Thymus (tissue), 11 donors: ENCODE results near the gene HPGD. TPM values are rescaled to one million over a fixed set of nuclear protein-coding genes. Genes with fewer than 3 reads are reported as not detected.

Experiments used
- DNase-seq, 9 donors: peaks; one replicate each; pipeline ENCODE4 v3.0.0-alpha.2; 2013; ENCODE audit warnings: low spot score in 9 of 9, low read depth in 6 of 9, missing footprints in 1 of 9
- H3K27ac ChIP-seq, 2 donors: one replicate each; pipeline ENCODE4 v1.5.1; 2013; ENCODE audit warnings: control low read depth in 1 of 2, low read depth in 1 of 2, low read length in 1 of 2, mild to moderate bottlenecking in 1 of 2, moderate library complexity in 1 of 2
- H3K27me3 ChIP-seq, 2 donors: one replicate each; pipeline ENCODE4 v1.5.1; 2013; ENCODE audit warnings: low read length in 1 of 2; ENCODE audit not compliant: control insufficient read depth in 2 of 2, insufficient read depth in 1 of 2
- H3K36me3 ChIP-seq, 2 donors: one replicate each; pipeline ENCODE4 v1.5.1; 2013; ENCODE audit warnings: low read length in 1 of 2, mild to moderate bottlenecking in 1 of 2, moderate library complexity in 1 of 2; ENCODE audit not compliant: control insufficient read depth in 2 of 2, insufficient read depth in 2 of 2
- H3K4me1 ChIP-seq, 2 donors: one replicate each; pipeline ENCODE4 v1.5.1; 2013; ENCODE audit warnings: low read length in 2 of 2; ENCODE audit not compliant: control insufficient read depth in 2 of 2, insufficient read depth in 2 of 2
- H3K4me3 ChIP-seq, 2 donors: one replicate each; pipeline ENCODE4 v1.5.1; 2013; ENCODE audit warnings: low read length in 2 of 2, control low read depth in 1 of 2, mild to moderate bottlenecking in 1 of 2
- H3K9me3 ChIP-seq, 2 donors: one replicate each; pipeline ENCODE4 v1.5.1; 2013; ENCODE audit warnings: low read length in 1 of 2, mild to moderate bottlenecking in 1 of 2; ENCODE audit not compliant: control insufficient read depth in 2 of 2, insufficient read depth in 1 of 2
- WGBS: extraction: QIAGEN DNeasy Blood & Tissue Kit; methylation state at CpG from one replicate; pipeline ENCODE4 v1.1.7; 2013; 5-methylcytosine and 5-hydroxymethylcytosine counted together
- polyA plus RNA-seq: library from polyadenylated mRNA; stranded (reverse); fragments of 200-250 nt; gene quantifications from one replicate; pipeline ENCODE4 v1.2.3, GENCODE V29; 2013
- total RNA-seq: library from RNA; stranded (reverse); fragments of 120-200 nt; gene quantifications from one replicate; pipeline ENCODE4 v1.2.4, GENCODE V29; 2013
- donor health status: healthy.

Gene HPGD
- total and polyA plus RNA-seq, 2 donors, result 24.7 to 51.6 TPM

DNA sequence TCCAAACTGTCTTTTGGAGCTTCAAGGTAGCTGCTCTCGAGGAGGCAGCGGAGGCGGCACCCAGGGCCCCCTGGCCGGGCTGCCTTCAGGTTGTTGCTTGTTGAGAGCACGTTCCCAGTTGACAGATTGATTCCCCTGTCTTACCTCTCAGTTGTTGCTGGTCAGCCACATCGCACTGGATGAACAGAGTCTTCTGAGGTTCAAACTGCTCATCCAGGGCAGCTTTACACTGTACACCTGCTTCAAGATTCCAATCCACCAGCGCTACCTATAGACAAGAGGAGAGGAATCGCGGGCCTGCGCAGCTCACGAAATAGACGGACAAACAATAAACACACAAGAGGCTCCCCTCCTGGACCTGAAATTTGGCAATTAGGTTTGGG is 497 bp downstream of the HPGD start:
- H3K27me3 ChIP-seq, result peaks cover 0 to 9% of the 10 kb centered on the region in 2 donors
- peak overlapping the region; percentile 59 to 83 for H3K4me3 ChIP-seq
- H3K27ac ChIP-seq, result peak overlapping the region; percentile 77 to 81
- no peaks in the 10 kb centered on the region for H3K36me3 ChIP-seq
- DNase-seq, result peak in 7 of 9 donors; percentile 30 to 76 (median 47)
- no peaks in the 10 kb centered on the region for H3K9me3 ChIP-seq
- H3K4me1 ChIP-seq, result peaks cover 4 to 15% of the 10 kb centered on the region in 2 donors
- 2% methylated on average over 12 of the region's 12 CpGs for whole genome bisulfite sequencing

GRCh38 chr4:174520660-174521059 is 1.6 kb downstream of the HPGD start:
- WGBS, result 41% methylated on average over 1 of the region's 1 CpG
- Histone ChIP-seq H3K27ac (no peak overlapping the region), H3K4me1 (peaks cover 4 to 15% of the 10 kb centered on the region in 2 donors), H3K9me3 (no peaks in the 10 kb centered on the region), H3K4me3 (no peak overlapping the region), H3K27me3 (peaks cover 0 to 9% of the 10 kb centered on the region in 2 donors), H3K36me3 (no peaks in the 10 kb centered on the region)
- peak in 1 of 9 donors; percentile 33 for DNase-seq

GRCh38 chr4:174517502-174518445 is 4.5 kb downstream of the HPGD start:
- Histone ChIP-seq H3K27me3 (peaks cover 0 to 7% of the 10 kb centered on the region in 2 donors), H3K9me3 (no peaks in the 10 kb centered on the region), H3K27ac (no peak overlapping the region), H3K4me3 (no peak overlapping the region), H3K36me3 (no peaks in the 10 kb centered on the region), H3K4me1 (peaks cover 0 to 6% of the 10 kb centered on the region in 2 donors)
- WGBS, result 91% methylated on average over 1 of the region's 1 CpG
- no peak for DNase-seq

- Histone ChIP-seq H3K4me1 (peaks cover 0 to 3% of the 10 kb centered on the region in 2 donors), H3K9me3 (no peaks in the 10 kb centered on the region), H3K4me3 (no peak overlapping the region), H3K36me3 (no peaks in the 10 kb centered on the region), H3K27ac (no peak overlapping the region), H3K27me3 (peaks cover 0 to 3% of the 10 kb centered on the region in 2 donors)
- 96% methylated on average over 1 of the region's 1 CpG for WGBS
- no peak for DNase-seq
Measured at GRCh38 chr4:174516794-174517193, 5.5 kb downstream of the HPGD start.

DNA sequence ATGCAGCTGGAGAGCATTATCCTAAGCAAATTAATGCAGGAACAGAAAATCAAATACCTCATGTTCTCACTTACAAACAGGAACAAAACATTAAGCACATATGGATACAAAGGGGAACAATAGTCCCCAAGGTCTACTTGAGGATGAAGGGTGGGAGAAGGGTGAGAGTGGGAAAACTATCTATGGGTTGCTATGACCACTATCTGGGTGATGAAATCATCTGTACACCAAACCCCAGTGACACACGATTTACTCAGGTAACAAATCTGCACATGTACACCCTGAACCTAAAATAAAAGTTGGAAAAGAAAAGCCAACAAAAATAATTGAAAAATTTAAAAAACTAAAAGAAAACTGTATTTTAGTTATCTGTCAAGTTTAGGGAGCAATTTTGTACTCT is 5.9 kb downstream of the HPGD start:
- H3K4me3 ChIP-seq, result no peak overlapping the region
- H3K9me3 ChIP-seq, result no peaks in the 10 kb centered on the region
- H3K4me1 ChIP-seq, result no peaks in the 10 kb centered on the region
- no peak overlapping the region for H3K27ac ChIP-seq
- no peak for DNase-seq
- no peaks in the 10 kb centered on the region for H3K27me3 ChIP-seq
- WGBS, result 95% methylated on average over 1 of the region's 1 CpG
- no peaks in the 10 kb centered on the region for H3K36me3 ChIP-seq

DNA sequence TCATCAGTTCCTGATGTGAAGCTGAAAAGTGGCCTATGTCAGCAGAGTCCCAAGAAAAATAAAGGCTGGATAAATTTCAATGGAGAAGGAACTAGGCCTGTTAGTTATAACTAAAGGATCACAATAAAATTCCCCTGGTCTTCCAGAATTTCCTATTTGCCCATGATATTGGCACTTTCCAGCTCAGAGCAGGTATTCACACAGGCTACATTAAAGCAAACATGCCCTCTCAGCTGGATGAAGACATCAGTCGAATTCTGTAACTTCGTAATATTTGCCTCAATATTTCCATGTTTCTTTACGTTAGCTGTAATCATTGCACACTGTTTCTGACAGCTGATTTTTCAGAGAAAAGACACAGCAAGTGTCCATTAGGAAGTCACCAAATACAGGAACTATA is 9.5 kb downstream of the HPGD start:
- H3K4me3 ChIP-seq, result no peak overlapping the region
- H3K27me3 ChIP-seq, result no peaks in the 10 kb centered on the region

GRCh38 chr4:174505892-174506291 is 16.4 kb downstream of the HPGD start:
- Histone ChIP-seq H3K4me1 (no peaks in the 10 kb centered on the region), H3K9me3 (no peaks in the 10 kb centered on the region), H3K4me3 (no peak overlapping the region), H3K27me3 (no peaks in the 10 kb centered on the region), H3K36me3 (peaks cover 0 to 6% of the 10 kb centered on the region in 2 donors), H3K27ac (no peak overlapping the region)
- 90% methylated on average over 4 of the region's 4 CpGs for WGBS
- DNase-seq, result no peak

More for the DNA sequence above, 9.5 kb downstream of the HPGD start:
- H3K36me3 ChIP-seq, result no peaks in the 10 kb centered on the region
- H3K4me1 ChIP-seq, result no peaks in the 10 kb centered on the region
- no peak for DNase-seq
- no peaks in the 10 kb centered on the region for H3K9me3 ChIP-seq
- 65% methylated on average over 3 of the region's 3 CpGs for WGBS
- no peak overlapping the region for H3K27ac ChIP-seq

DNA sequence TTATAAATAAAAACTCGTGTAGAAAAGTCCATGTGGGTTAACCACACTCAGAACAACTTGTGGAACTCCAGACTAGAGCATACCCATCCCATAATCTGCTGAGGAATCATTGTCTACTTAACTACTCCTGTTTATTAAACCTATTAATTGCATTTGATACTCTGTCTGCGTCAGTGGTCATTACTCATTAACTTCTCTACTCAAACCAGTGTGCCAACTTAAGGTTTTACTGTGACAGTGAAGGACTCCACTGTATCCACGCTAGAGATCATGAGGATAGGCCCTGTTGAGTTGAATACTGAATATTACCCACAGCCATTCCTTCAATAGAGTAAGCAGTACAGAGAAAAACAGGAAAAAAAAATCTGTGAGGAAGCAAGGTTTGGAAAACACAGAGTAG is 17.3 kb downstream of the HPGD start:
- Histone ChIP-seq H3K27ac (no peak overlapping the region), H3K9me3 (no peaks in the 10 kb centered on the region), H3K4me1 (no peaks in the 10 kb centered on the region), H3K4me3 (no peak overlapping the region), H3K27me3 (no peaks in the 10 kb centered on the region), H3K36me3 (peaks cover 0 to 6% of the 10 kb centered on the region in 2 donors)
- WGBS, result 95% methylated on average over 3 of the region's 3 CpGs
- DNase-seq, result no peak

DNA sequence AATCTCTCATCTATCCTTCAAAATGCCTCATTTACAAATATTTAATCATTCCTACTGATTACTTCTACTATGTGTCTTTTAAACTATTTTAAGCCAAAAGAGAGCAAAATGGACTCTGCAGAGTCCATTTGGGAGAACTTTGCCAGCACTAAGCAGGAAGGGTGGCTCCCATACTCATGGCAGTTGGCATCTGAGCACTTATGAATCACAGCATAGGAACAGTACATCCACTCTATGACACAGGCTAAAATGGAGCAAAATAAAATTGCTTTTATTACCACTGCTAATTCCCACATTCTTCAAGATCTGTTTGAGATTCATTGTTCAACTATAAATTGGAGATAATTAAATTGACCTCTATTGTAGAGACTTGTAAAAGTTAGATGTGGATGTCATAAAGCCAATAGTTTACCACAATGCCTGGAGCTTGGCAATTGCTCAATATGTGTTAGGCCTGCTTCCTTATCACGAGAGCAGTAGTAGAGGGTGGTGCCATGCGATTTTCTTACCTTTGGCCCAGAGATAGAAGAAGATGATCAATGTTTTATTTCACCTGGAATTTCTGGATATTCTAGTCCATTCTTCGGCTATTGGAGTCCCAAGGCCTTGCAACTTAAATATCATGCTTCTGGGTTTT is 19.1 kb downstream of the HPGD start:
- WGBS, result 94% methylated on average over 3 of the region's 3 CpGs
- no peak for DNase-seq
- no peak overlapping the region for H3K27ac ChIP-seq

More for the DNA sequence above, 19.1 kb downstream of the HPGD start:
- peaks cover 0 to 6% of the 10 kb centered on the region in 2 donors for H3K36me3 ChIP-seq
- H3K27me3 ChIP-seq, result no peaks in the 10 kb centered on the region
- H3K4me1 ChIP-seq, result no peaks in the 10 kb centered on the region
- H3K9me3 ChIP-seq, result no peaks in the 10 kb centered on the region
- H3K4me3 ChIP-seq, result no peak overlapping the region
